Hepatocyte (in vitro differentiated cells): Measurements from ENCODE around the gene NDUFS6. TPM values are rescaled to one million over a fixed set of nuclear protein-coding genes. Genes with fewer than 3 reads are reported as not detected.

Source experiments
- DNase-seq: peaks from one replicate; pipeline ENCODE4 v3.0.0-alpha.2; 2016; ENCODE audit warnings: low spot score
- H2AFZ ChIP-seq: fragments of 200-600 bp; sonication (generic); 2 replicates; pipeline ENCODE4 v1.6.0; 2016; ENCODE audit warnings: antibody characterized with exemption, mild to moderate bottlenecking
- H3K27ac ChIP-seq: fragments of 200-600 bp; sonication (generic); 2 replicates; pipeline ENCODE4 v1.5.1; 2016; ENCODE audit warnings: mild to moderate bottlenecking
- H3K27me3 ChIP-seq: fragments of 200-600 bp; sonication (generic); 2 replicates; pipeline ENCODE4 v1.6.1; 2016
- H3K36me3 ChIP-seq: fragments of 200-600 bp; sonication (generic); replicated peaks from 2 replicates; pipeline ENCODE4 v1.5.1; 2016; ENCODE audit warnings: low read depth; ENCODE audit not compliant: insufficient read depth
- H3K4me1 ChIP-seq: fragments of 200-600 bp; sonication (generic); 2 replicates; pipeline ENCODE4 v1.5.1; 2016; ENCODE audit warnings: mild to moderate bottlenecking, moderate library complexity; ENCODE audit not compliant: insufficient read depth
- H3K4me2 ChIP-seq: fragments of 200-600 bp; sonication (generic); 2 replicates; pipeline ENCODE4 v1.6.0; 2016
- H3K4me3 ChIP-seq: fragments of 200-600 bp; sonication (generic); 2 replicates; pipeline ENCODE4 v1.5.1; 2016; ENCODE audit warnings: mild to moderate bottlenecking
- H3K79me2 ChIP-seq: fragments of 200-600 bp; sonication (generic); 2 replicates; pipeline ENCODE4 v1.6.0; 2017; ENCODE audit warnings: mild to moderate bottlenecking
- H3K9me2 ChIP-seq: fragments of 200-600 bp; sonication (generic); replicated peaks from 2 replicates; pipeline ENCODE4 v1.6.0; 2017; ENCODE audit warnings: mild to moderate bottlenecking; ENCODE audit not compliant: insufficient read depth
- H3K9me3 ChIP-seq: fragments of 200-600 bp; sonication (generic); 2 replicates; pipeline ENCODE4 v1.5.1; 2016; ENCODE audit warnings: low read depth, mild to moderate bottlenecking
- H4K20me1 ChIP-seq: fragments of 200-600 bp; sonication (generic); 2 replicates; pipeline ENCODE4 v1.6.0; 2016; ENCODE audit warnings: mild to moderate bottlenecking; ENCODE audit not compliant: insufficient read depth, poor library complexity, severe bottlenecking
- EZH2 ChIP-seq: fragments of 200-600 bp; sonication (generic); IDR thresholded peaks from 2 replicates; pipeline ENCODE4 v1.6.1; 2016; ENCODE audit warnings: antibody characterized with exemption, mild to moderate bottlenecking, borderline replicate concordance
- EZH2phosphoT487 ChIP-seq: fragments of 200-600 bp; sonication (generic); IDR thresholded peaks from one replicate; pipeline ENCODE4 v1.6.1; 2018; ENCODE audit warnings: antibody characterized with exemption, mild to moderate bottlenecking, low read depth, moderate library complexity; ENCODE audit not compliant: unreplicated experiment, severe bottlenecking
- WGBS: methylation state at CpG from one replicate; pipeline ENCODE4 v1.1.6; 2016; ENCODE audit warnings: low lambda C conversion rate; ENCODE audit errors: missing lambda C conversion rate; 5-methylcytosine and 5-hydroxymethylcytosine counted together
- polyA plus RNA-seq: library from polyadenylated mRNA; unstranded; fragments of >200 nt; fragmentation: Nextera tagmentation; extraction: Ambion mirVana; gene quantifications from 2 replicates; pipeline ENCODE4 v1.2.1, GENCODE V29; 2016
- total RNA-seq: library from RNA; depleted of rRNA; stranded (reverse); fragments of >200 nt; gene quantifications from 2 replicates; pipeline ENCODE4 v1.2.3, GENCODE V29; 2014
- TF ChIP-seq, protein P1 (sequence below): fragments of 200-600 bp; sonication (generic); IDR thresholded peaks from 2 replicates; pipeline ENCODE4 v1.5.1; 2016; ENCODE audit warnings: antibody characterized with exemption, mild to moderate bottlenecking; ENCODE audit not compliant: poor library complexity

Gene NDUFS6
- total and polyA plus RNA-seq, 2 experiments from 2014 or later, result 29.3 to 108 TPM

GRCh38 chr5:1846583-1846982 is 45.4 kb downstream of the NDUFS6 start:
- 96% methylated on average over 12 of the region's 13 CpGs for WGBS
- H4K20me1 ChIP-seq, result no peaks in the 10 kb centered on the region
- no peak overlapping the region for H3K27ac ChIP-seq
- H3K4me2 ChIP-seq, result no peak overlapping the region
- no peaks in the 10 kb centered on the region for H3K79me2 ChIP-seq
- peaks cover 41% of the 10 kb centered on the region for H3K27me3 ChIP-seq
- no peaks in the 10 kb centered on the region for H3K9me2 ChIP-seq
- H3K4me3 ChIP-seq, result no peak overlapping the region
- no peaks in the 10 kb centered on the region for H3K36me3 ChIP-seq
- H3K9me3 ChIP-seq, result no peaks in the 10 kb centered on the region
- peaks cover 4% of the 10 kb centered on the region for H3K4me1 ChIP-seq
- no peak for TF ChIP-seq EZH2phosphoT487
- TF ChIP-seq, protein P1, sequence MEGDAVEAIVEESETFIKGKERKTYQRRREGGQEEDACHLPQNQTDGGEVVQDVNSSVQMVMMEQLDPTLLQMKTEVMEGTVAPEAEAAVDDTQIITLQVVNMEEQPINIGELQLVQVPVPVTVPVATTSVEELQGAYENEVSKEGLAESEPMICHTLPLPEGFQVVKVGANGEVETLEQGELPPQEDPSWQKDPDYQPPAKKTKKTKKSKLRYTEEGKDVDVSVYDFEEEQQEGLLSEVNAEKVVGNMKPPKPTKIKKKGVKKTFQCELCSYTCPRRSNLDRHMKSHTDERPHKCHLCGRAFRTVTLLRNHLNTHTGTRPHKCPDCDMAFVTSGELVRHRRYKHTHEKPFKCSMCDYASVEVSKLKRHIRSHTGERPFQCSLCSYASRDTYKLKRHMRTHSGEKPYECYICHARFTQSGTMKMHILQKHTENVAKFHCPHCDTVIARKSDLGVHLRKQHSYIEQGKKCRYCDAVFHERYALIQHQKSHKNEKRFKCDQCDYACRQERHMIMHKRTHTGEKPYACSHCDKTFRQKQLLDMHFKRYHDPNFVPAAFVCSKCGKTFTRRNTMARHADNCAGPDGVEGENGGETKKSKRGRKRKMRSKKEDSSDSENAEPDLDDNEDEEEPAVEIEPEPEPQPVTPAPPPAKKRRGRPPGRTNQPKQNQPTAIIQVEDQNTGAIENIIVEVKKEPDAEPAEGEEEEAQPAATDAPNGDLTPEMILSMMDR, result no peak
- no peak for TF ChIP-seq EZH2
- H2AFZ ChIP-seq, result no peak overlapping the region
- DNase-seq, result no peak

DNA sequence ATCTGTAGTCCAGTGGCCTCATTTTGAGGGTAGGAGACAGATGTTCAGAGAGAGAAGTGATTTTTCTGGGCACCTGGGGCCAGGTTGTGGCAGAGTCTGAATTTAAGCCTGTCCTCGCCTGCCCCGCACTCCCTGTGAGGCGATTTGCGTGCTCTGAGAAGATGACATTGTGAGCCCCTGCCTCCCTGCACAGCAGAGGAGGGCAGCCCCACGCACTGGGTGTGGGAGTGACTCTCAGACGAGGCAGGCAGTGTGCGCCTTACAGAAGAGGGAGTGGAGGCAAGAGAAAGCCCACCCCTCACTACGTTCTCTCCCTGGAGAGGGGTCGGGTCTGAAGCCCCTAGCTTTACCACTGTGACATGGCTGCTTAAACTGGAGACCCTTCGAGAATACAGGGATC is 45.8 kb downstream of the NDUFS6 start:
- H3K79me2 ChIP-seq, result no peaks in the 10 kb centered on the region
- no peak overlapping the region for H3K4me3 ChIP-seq
- peaks cover 41% of the 10 kb centered on the region for H3K27me3 ChIP-seq
- no peak overlapping the region for H2AFZ ChIP-seq
- no peaks in the 10 kb centered on the region for H3K36me3 ChIP-seq
- H3K4me2 ChIP-seq, result no peak overlapping the region
- TF ChIP-seq EZH2 (no peak), EZH2phosphoT487 (no peak)
- TF ChIP-seq, protein P1, result no peak
- no peaks in the 10 kb centered on the region for H3K9me3 ChIP-seq
- DNase-seq, result no peak
- no peaks in the 10 kb centered on the region for H3K9me2 ChIP-seq
- peaks cover 4% of the 10 kb centered on the region for H3K4me1 ChIP-seq
- no peak overlapping the region for H3K27ac ChIP-seq
- WGBS, result 80% methylated on average over 10 of the region's 10 CpGs
- no peaks in the 10 kb centered on the region for H4K20me1 ChIP-seq

GRCh38 chr5:1847611-1848010 is 46.4 kb downstream of the NDUFS6 start:
- H3K27ac ChIP-seq, result no peak overlapping the region
- H3K9me2 ChIP-seq, result no peaks in the 10 kb centered on the region
- 82% methylated on average over 9 of the region's 9 CpGs for WGBS
- H3K4me2 ChIP-seq, result no peak overlapping the region
- H3K36me3 ChIP-seq, result no peaks in the 10 kb centered on the region
- no peak for DNase-seq
- peaks cover 40% of the 10 kb centered on the region for H3K27me3 ChIP-seq
- H2AFZ ChIP-seq, result no peak overlapping the region
- TF ChIP-seq EZH2phosphoT487 (no peak), EZH2 (no peak)
- TF ChIP-seq, protein P1, result no peak
- H3K4me3 ChIP-seq, result no peak overlapping the region
- H3K4me1 ChIP-seq, result peaks cover 4% of the 10 kb centered on the region
- H3K9me3 ChIP-seq, result no peaks in the 10 kb centered on the region
- no peaks in the 10 kb centered on the region for H4K20me1 ChIP-seq
- H3K79me2 ChIP-seq, result no peaks in the 10 kb centered on the region
